Neural progenitor cell (in vitro differentiated cells): ENCODE measurements around the gene LRRC8E. TPM values are rescaled to one million over a fixed set of nuclear protein-coding genes. Genes with fewer than 3 reads are reported as not detected.
A peak's percentile ranks its signal among the peaks of the same experiment; 100 is the strongest.

ENCODE experiments used
- DNase-seq: peaks from one replicate; pipeline ENCODE4 v3.0.0-alpha.2; 2016; ENCODE audit warnings: low spot score
- H2AFZ ChIP-seq: fragments of 200-600 bp; sonication (generic); replicated peaks from 2 replicates; pipeline ENCODE4 v1.6.1; 2016; ENCODE audit warnings: antibody characterized with exemption
- H3F3A ChIP-seq: fragments of 200-600 bp; sonication (generic); 2 replicates; pipeline ENCODE4 v1.6.1; 2016; ENCODE audit warnings: antibody characterized with exemption, low read depth
- H3K27ac ChIP-seq: fragments of 200-600 bp; sonication (generic); 2 replicates; pipeline ENCODE4 v1.5.1; 2016; ENCODE audit warnings: mild to moderate bottlenecking
- H3K27me3 ChIP-seq: fragments of 200-600 bp; sonication (generic); 2 replicates; pipeline ENCODE4 v1.6.1; 2016; ENCODE audit warnings: mild to moderate bottlenecking, moderate library complexity
- H3K36me3 ChIP-seq: fragments of 200-600 bp; sonication (generic); 2 replicates; pipeline ENCODE4 v1.5.1; 2016
- H3K4me1 ChIP-seq: fragments of 200-600 bp; sonication (generic); 2 replicates; pipeline ENCODE4 v1.6.1; 2016; ENCODE audit warnings: mixed run types
- H3K4me2 ChIP-seq: fragments of 200-600 bp; sonication (generic); 2 replicates; pipeline ENCODE4 v1.6.1; 2016
- H3K4me3 ChIP-seq: fragments of 200-600 bp; sonication (generic); 2 replicates; pipeline ENCODE4 v1.5.1; 2016
- H3K79me2 ChIP-seq: fragments of 200-600 bp; sonication (generic); 2 replicates; pipeline ENCODE4 v1.6.1; 2016; ENCODE audit warnings: low read depth
- H3K9ac ChIP-seq: fragments of 200-600 bp; sonication (generic); 2 replicates; pipeline ENCODE4 v1.6.1; 2016
- H3K9me3 ChIP-seq: fragments of 200-600 bp; sonication (generic); 2 replicates; pipeline ENCODE4 v1.5.1; 2016; ENCODE audit warnings: low read depth
- H4K20me1 ChIP-seq: fragments of 200-600 bp; sonication (generic); 2 replicates; pipeline ENCODE4 v1.6.1; 2016; ENCODE audit warnings: low read depth
- H3K27ac Mint-ChIP-seq: 3 replicates; pipeline ENCODE4 v1.8.0; 2021; ENCODE audit warnings: mixed read lengths
- H3K27me3 Mint-ChIP-seq: 2 replicates; pipeline ENCODE4 v1.8.0; 2022; ENCODE audit warnings: low read depth, mild to moderate bottlenecking, inconsistent platforms, moderate library complexity, mixed read lengths; ENCODE audit not compliant: insufficient read depth
- H3K36me3 Mint-ChIP-seq: 3 replicates; pipeline ENCODE4 v1.8.0; 2021; ENCODE audit warnings: mixed read lengths
- H3K4me1 Mint-ChIP-seq: 3 replicates; pipeline ENCODE4 v1.8.0; 2021; ENCODE audit warnings: mixed read lengths
- H3K4me3 Mint-ChIP-seq: 3 replicates; pipeline ENCODE4 v1.8.0; 2021; ENCODE audit warnings: mild to moderate bottlenecking, moderate library complexity, mixed read lengths
- H3K9me3 Mint-ChIP-seq: 3 replicates; pipeline ENCODE4 v1.8.0; 2020; ENCODE audit warnings: mixed read lengths
- CTCF ChIP-seq: fragments of 200-600 bp; sonication (generic); IDR thresholded peaks from 2 replicates; pipeline ENCODE4 v1.5.1; 2017; ENCODE audit warnings: antibody characterized with exemption, mild to moderate bottlenecking
- EZH2 ChIP-seq: fragments of 200-600 bp; sonication (generic); IDR thresholded peaks from 2 replicates; pipeline ENCODE4 v1.6.1; 2017; ENCODE audit warnings: antibody characterized with exemption, mild to moderate bottlenecking, moderate library complexity
- EZH2phosphoT487 ChIP-seq: fragments of 200-600 bp; sonication (generic); IDR thresholded peaks from 2 replicates; pipeline ENCODE4 v1.6.1; 2017; ENCODE audit warnings: antibody characterized with exemption
- total RNA-seq: library from RNA; depleted of rRNA; stranded (reverse); fragments of >200 nt; gene quantifications from 2 replicates; pipeline ENCODE4 v1.2.3, GENCODE V29; 2015; ENCODE audit warnings: low replicate concordance

Gene LRRC8E
- total RNA-seq, 1 donor from 2014 or later: 1.2 TPM

GRCh38 chr19:7865262-7865911, 22.9 kb upstream of the LRRC8E start:
- peaks cover 3% of the 10 kb centered on the region for H3K36me3 Mint-ChIP-seq
- no peak overlapping the region for H3K27ac ChIP-seq
- no peak for DNase-seq
- TF ChIP-seq EZH2phosphoT487 (no peak), CTCF (no peak), EZH2 (no peak)
- peak overlapping the region; percentile 24 for H3K27ac Mint-ChIP-seq
- H3K9ac ChIP-seq: no peak overlapping the region
- H3F3A ChIP-seq: peaks cover 45% of the 10 kb centered on the region
- H3K36me3 ChIP-seq: no peaks in the 10 kb centered on the region
- H4K20me1 ChIP-seq: peaks cover 60% of the 10 kb centered on the region
- H3K4me1 Mint-ChIP-seq: peaks cover 16% of the 10 kb centered on the region
- peaks cover 33% of the 10 kb centered on the region for H3K27me3 Mint-ChIP-seq
- no peaks in the 10 kb centered on the region for H3K9me3 ChIP-seq
- H3K27me3 ChIP-seq: peaks cover 71% of the 10 kb centered on the region
- no peak overlapping the region for H2AFZ ChIP-seq
- H3K4me1 ChIP-seq: peaks cover 14% of the 10 kb centered on the region
- no peak overlapping the region for H3K4me2 ChIP-seq
- H3K9me3 Mint-ChIP-seq: no peaks in the 10 kb centered on the region
- H3K79me2 ChIP-seq: no peaks in the 10 kb centered on the region
- no peak overlapping the region for H3K4me3 ChIP-seq
- peak overlapping the region; percentile 46 for H3K4me3 Mint-ChIP-seq

GRCh38 chr19:7866399-7867091, 21.8 kb upstream of the LRRC8E start:
- Mint-ChIP-seq H3K27me3 (peaks cover 28% of the 10 kb centered on the region), H3K27ac (no peak overlapping the region), H3K4me1 (peaks cover 26% of the 10 kb centered on the region), H3K4me3 (no peak overlapping the region), H3K9me3 (no peaks in the 10 kb centered on the region), H3K36me3 (peaks cover 3% of the 10 kb centered on the region)
- DNase-seq: no peak
- peaks cover 14% of the 10 kb centered on the region for H3K4me1 ChIP-seq
- H4K20me1 ChIP-seq: peaks cover 62% of the 10 kb centered on the region
- H3K27ac ChIP-seq: no peak overlapping the region
- H3K36me3 ChIP-seq: no peaks in the 10 kb centered on the region
- no peak overlapping the region for H2AFZ ChIP-seq
- H3K27me3 ChIP-seq: peaks cover 60% of the 10 kb centered on the region
- TF ChIP-seq CTCF (no peak), EZH2phosphoT487 (no peak), EZH2 (no peak)
- H3K79me2 ChIP-seq: no peaks in the 10 kb centered on the region
- H3K9me3 ChIP-seq: no peaks in the 10 kb centered on the region
- H3K9ac ChIP-seq: no peak overlapping the region
- H3K4me2 ChIP-seq: no peak overlapping the region
- peaks cover 51% of the 10 kb centered on the region for H3F3A ChIP-seq
- no peak overlapping the region for H3K4me3 ChIP-seq

GRCh38 chr19:7867092-7867844, 21.0 kb upstream of the LRRC8E start:
- TF ChIP-seq CTCF: no peak
- no peak for TF ChIP-seq EZH2phosphoT487
- no peak for TF ChIP-seq EZH2
- Mint-ChIP-seq H3K27ac (no peak overlapping the region), H3K27me3 (peaks cover 31% of the 10 kb centered on the region), H3K9me3 (no peaks in the 10 kb centered on the region), H3K4me1 (peaks cover 33% of the 10 kb centered on the region), H3K36me3 (peaks cover 3% of the 10 kb centered on the region), H3K4me3 (peak overlapping the region; percentile 63)
- no peaks in the 10 kb centered on the region for H3K9me3 ChIP-seq
- no peaks in the 10 kb centered on the region for H3K79me2 ChIP-seq
- H2AFZ ChIP-seq: no peak overlapping the region
- peaks cover 50% of the 10 kb centered on the region for H3F3A ChIP-seq
- no peaks in the 10 kb centered on the region for H3K36me3 ChIP-seq
- no peak overlapping the region for H3K4me2 ChIP-seq
- H3K4me1 ChIP-seq: peaks cover 9% of the 10 kb centered on the region
- DNase-seq: no peak
- peaks cover 57% of the 10 kb centered on the region for H4K20me1 ChIP-seq
- no peak overlapping the region for H3K9ac ChIP-seq
- H3K27ac ChIP-seq: no peak overlapping the region
- H3K27me3 ChIP-seq: peaks cover 52% of the 10 kb centered on the region
- no peak overlapping the region for H3K4me3 ChIP-seq
